ENCODE measurements around the gene TMTC3.

TMTC3 gene

GRCh38 chr12:88142610-88142991, 494 bp downstream of the TMTC3 start:
- H3K79me2 ChIP-seq (ENCODE audit: insufficient read depth, low read length), result peaks cover 21% of the 10 kb centered on the region; the same call in 1 of the 2 replicates
- no peaks in the 10 kb centered on the region for H3F3A ChIP-seq (ENCODE audit: insufficient read depth)
- H3K27ac ChIP-seq (ENCODE audit: low read depth, low read length), result no peak overlapping the region
- peak overlapping the region; percentile 65 for H3K4me3 ChIP-seq (ENCODE audit: insufficient read depth, low read length, poor library complexity, severe bottlenecking)
- TF ChIP-seq EZH2phosphoT487 (conservative IDR thresholded peaks at IDR 0.05; ENCODE audit: low read length) (no peak), CTCF (IDR thresholded peaks at IDR 0.05; ENCODE audit: insufficient read depth, low read length, poor library complexity, severe bottlenecking) (no peak)
- no peaks in the 10 kb centered on the region for H3K9me2 ChIP-seq (replicated peaks; ENCODE audit: insufficient read depth, low read length)
- H3K9ac ChIP-seq (ENCODE audit: low read length), result peak overlapping the region; percentile 69
- H4K20me1 ChIP-seq (ENCODE audit: low read depth, low read length), result 0 out of 2 replicates have a peak, but pooled peaks cover 6% of the 10 kb centered on the region
- H3K27me3 ChIP-seq (ENCODE audit: low read length), result no peaks in the 10 kb centered on the region
- no peaks in the 10 kb centered on the region for H3K36me3 ChIP-seq (ENCODE audit: low read length)
- H2AFZ ChIP-seq (ENCODE audit: low read depth, low read length, severe bottlenecking), result peak overlapping the region; percentile 58
- H3K4me2 ChIP-seq (ENCODE audit: low read depth, low read length, poor library complexity, severe bottlenecking), result peak overlapping the region; percentile 87
- no peaks in the 10 kb centered on the region for H3K9me3 ChIP-seq (ENCODE audit: insufficient read depth, low read length)

DNA sequence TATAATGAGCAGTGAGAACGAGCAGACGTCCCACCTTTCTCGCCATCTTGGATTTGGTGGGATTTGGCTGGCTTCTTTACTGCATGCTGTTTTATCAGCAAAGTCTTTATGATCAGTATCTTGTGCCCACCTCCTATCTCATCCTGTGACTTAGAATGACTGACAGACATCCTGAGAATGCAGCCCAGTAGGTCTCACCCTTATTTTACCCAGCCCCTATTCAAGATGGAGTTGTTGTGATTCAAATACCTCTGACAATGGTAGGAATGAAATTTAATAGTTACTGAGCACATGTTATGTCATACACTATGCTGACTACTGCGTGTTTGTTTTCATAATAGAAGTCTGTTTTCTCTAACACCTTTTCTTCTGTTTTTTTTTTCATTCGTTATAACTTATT, 1.9 kb downstream of the TMTC3 start:
- Histone ChIP-seq H3K27ac (ENCODE audit: low read depth, low read length) (no peak overlapping the region), H2AFZ (ENCODE audit: low read depth, low read length, severe bottlenecking) (no peak overlapping the region), H3F3A (ENCODE audit: insufficient read depth) (no peaks in the 10 kb centered on the region), H3K9me2 (replicated peaks; ENCODE audit: insufficient read depth, low read length) (no peaks in the 10 kb centered on the region), H3K36me3 (ENCODE audit: low read length) (no peaks in the 10 kb centered on the region; the same call in 1 of the 2 replicates), H3K9me3 (ENCODE audit: insufficient read depth, low read length) (no peaks in the 10 kb centered on the region), H3K9ac (ENCODE audit: low read length) (no peak overlapping the region), H4K20me1 (ENCODE audit: low read depth, low read length) (0 out of 2 replicates have a peak, but pooled peaks cover 6% of the 10 kb centered on the region), H3K79me2 (ENCODE audit: insufficient read depth, low read length) (peaks cover 25% of the 10 kb centered on the region; the same call in 1 of the 2 replicates), H3K4me3 (ENCODE audit: insufficient read depth, low read length, poor library complexity, severe bottlenecking) (no peak overlapping the region), H3K27me3 (ENCODE audit: low read length) (no peaks in the 10 kb centered on the region), H3K4me2 (ENCODE audit: low read depth, low read length, poor library complexity, severe bottlenecking) (peak overlapping the region; percentile 87)
- TF ChIP-seq CTCF (IDR thresholded peaks at IDR 0.05; ENCODE audit: insufficient read depth, low read length, poor library complexity, severe bottlenecking) (no peak), EZH2phosphoT487 (conservative IDR thresholded peaks at IDR 0.05; ENCODE audit: low read length) (no peak)

DNA sequence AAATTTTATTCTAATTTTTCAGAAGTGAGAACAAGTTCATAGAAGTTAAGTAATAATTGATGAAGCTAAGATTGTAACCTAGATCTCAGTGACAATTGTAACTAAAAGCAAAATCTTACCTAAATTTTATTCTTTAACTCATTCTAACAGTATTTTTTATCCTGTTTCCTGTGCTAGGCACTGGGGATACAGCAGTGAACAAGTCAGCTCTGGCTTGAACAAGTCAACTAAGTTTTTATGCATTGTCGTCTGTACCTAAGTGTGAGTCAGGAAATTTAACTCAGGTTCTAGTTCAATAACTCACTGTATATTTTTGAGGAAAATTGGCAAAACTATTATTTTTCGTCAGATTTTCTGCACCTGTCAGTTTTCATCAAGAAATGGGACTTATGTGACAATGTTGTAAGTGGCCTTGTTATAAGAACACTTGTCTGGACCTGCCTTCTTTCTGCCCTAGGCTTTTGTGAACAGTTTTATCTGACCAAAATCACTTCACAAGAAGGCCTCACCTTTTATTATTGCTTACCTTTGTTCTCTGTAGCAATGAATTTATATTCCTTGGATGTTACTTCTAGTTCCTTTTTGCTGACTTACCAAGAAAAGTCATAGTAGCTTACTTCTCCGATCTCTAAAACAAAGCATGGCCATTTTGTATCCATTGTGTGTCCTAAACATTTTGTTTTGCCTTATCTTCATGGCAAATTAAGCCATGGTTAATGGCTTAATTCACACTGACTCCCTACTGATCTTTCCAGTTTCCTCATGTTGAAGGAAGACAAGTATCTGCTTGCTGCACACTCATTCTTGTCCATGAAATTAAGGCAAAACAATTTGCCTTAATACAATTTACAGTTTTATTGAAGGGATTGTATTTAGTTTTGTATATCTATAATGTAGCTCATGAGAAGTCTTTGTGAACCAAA, 2.7 kb downstream of the TMTC3 start:
- H3K27ac ChIP-seq (ENCODE audit: low read depth, low read length), result no peak overlapping the region
- H3K27me3 ChIP-seq (ENCODE audit: low read length), result no peaks in the 10 kb centered on the region
- TF ChIP-seq CTCF (IDR thresholded peaks at IDR 0.05; ENCODE audit: insufficient read depth, low read length, poor library complexity, severe bottlenecking) (no peak), EZH2phosphoT487 (conservative IDR thresholded peaks at IDR 0.05; ENCODE audit: low read length) (no peak)
- H3K4me3 ChIP-seq (ENCODE audit: insufficient read depth, low read length, poor library complexity, severe bottlenecking), result no peak overlapping the region
- H3K9ac ChIP-seq (ENCODE audit: low read length), result no peak overlapping the region
- no peaks in the 10 kb centered on the region; the same call in 1 of the 2 replicates for H3K36me3 ChIP-seq (ENCODE audit: low read length)
- no peak overlapping the region for H2AFZ ChIP-seq (ENCODE audit: low read depth, low read length, severe bottlenecking)
- H3K9me3 ChIP-seq (ENCODE audit: insufficient read depth, low read length), result no peaks in the 10 kb centered on the region
- no peak overlapping the region for H3K4me2 ChIP-seq (ENCODE audit: low read depth, low read length, poor library complexity, severe bottlenecking)
- H3F3A ChIP-seq (ENCODE audit: insufficient read depth), result no peaks in the 10 kb centered on the region
- H3K79me2 ChIP-seq (ENCODE audit: insufficient read depth, low read length), result peaks cover 25% of the 10 kb centered on the region; the same call in 1 of the 2 replicates
- 0 out of 2 replicates have a peak, but pooled peaks cover 6% of the 10 kb centered on the region for H4K20me1 ChIP-seq (ENCODE audit: low read depth, low read length)
- no peaks in the 10 kb centered on the region for H3K9me2 ChIP-seq (replicated peaks; ENCODE audit: insufficient read depth, low read length)

All from SU-DHL-6 (cell line).